Measurements from ENCODE around the gene TTC28. TPM values are rescaled to one million over a fixed set of nuclear protein-coding genes. Genes with fewer than 3 reads are reported as not detected.

TTC28 gene
- total RNA-seq, 1 donor from 2014 or later: 1.3 TPM

DNA sequence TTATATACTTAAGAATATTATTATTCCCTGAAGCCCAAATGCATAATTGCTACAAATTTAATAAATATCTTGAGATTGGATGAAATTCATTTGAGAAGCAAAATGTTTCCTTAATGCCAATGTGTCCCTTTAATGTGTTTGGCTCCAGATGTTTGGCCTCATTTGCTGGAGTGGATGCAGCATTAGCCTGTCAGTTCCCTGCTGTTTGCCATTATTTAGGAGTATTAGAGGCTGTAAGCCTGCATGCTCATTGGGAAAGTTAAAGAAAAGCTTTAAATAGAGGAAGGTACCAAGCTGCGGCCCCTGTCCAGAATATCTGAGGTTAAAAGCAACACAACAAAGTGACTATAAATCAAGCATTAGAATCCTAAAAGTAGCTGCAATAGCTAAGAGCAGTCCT is 705.8 kb downstream of the TTC28 start:
- Mint-ChIP-seq H3K4me3 (no peak overlapping the region), H3K27ac (no peak overlapping the region), H3K4me1 (peaks cover 2% of the 10 kb centered on the region), H3K27me3 (no peaks in the 10 kb centered on the region), H3K36me3 (ENCODE audit: low read depth) (peaks cover 2% of the 10 kb centered on the region), H3K9me3 (no peaks in the 10 kb centered on the region)
- intact Hi-C loops (cut with micrococcal nuclease): no loop called here
- DNase-seq: peak; percentile 15

DNA sequence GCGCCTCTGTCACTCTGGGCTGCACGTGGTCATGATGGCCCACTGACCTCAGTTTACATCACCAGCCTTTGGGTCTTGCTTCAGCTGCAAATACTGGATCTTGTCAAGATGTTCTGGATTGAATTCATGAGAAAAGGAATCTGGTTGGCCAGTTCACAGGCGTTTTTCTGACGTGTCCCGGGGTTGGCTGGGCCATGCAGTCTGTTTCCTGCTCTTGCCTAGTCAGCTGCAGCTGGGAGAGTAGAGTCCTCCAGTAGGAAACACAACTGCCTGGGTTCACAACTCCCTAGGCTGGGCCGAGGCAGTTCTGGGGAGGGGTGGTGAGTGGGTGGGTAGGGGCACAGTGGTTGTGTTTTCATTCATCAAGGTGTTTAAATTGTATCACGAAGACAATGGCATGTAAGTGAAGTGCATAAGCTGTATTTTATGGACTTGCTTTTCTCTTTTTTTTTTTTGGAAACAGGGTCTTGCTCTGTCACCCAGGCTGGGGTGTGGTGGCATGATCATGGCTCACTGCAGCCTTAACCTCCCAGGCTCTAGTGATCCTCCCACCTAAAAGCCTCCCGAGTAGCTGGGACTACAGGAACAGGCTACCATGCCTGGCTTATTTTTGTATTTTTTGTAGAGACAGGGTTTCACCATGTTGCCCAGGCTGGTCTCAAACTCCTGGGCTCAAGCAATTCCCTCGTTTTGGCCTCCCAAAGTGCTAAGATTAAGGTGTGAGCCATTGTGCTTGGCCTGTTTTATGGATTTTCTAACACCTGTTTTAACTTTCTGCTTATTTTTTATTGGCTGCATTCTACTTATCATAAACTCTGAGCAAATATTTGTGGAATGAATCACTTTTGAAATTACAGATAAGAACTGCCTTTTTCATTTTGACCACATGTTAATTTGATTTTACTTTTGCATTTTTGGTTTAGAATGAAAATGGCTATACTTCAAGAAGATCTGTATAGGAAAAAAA is 706.6 kb downstream of the TTC28 start:
- Mint-ChIP-seq H3K36me3 (ENCODE audit: low read depth) (peaks cover 2% of the 10 kb centered on the region), H3K4me3 (no peak overlapping the region), H3K9me3 (no peaks in the 10 kb centered on the region), H3K4me1 (peaks cover 2% of the 10 kb centered on the region), H3K27ac (no peak overlapping the region), H3K27me3 (no peaks in the 10 kb centered on the region)
- DNase-seq: peak; percentile 27
- intact Hi-C loops (cut with micrococcal nuclease): no loop called here

DNA sequence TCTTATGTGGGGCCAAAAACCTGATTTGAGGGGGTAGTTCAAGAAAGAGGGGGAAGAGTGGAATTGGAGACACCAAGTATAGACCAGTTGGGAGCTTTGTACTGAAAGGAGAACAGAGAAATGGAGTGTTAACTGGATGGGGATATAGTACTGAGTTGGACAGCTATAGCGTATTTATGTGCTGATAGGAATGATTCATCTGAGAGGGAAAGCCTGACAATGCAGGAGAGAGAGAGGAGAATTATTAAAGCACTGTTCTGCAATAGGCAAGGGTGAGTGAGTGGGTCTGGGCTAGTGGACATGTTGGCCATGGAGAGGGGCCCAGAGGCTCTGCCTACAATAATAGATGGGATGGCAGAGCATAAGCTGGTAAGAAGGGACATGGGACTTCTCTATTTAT is 707.7 kb downstream of the TTC28 start:
- intact Hi-C loops (cut with micrococcal nuclease): no loop called here
- Mint-ChIP-seq H3K27me3 (no peaks in the 10 kb centered on the region), H3K27ac (no peak overlapping the region), H3K4me3 (no peak overlapping the region), H3K36me3 (ENCODE audit: low read depth) (peaks cover 2% of the 10 kb centered on the region), H3K4me1 (peaks cover 2% of the 10 kb centered on the region), H3K9me3 (no peaks in the 10 kb centered on the region)
- DNase-seq: peak; percentile 28

DNA sequence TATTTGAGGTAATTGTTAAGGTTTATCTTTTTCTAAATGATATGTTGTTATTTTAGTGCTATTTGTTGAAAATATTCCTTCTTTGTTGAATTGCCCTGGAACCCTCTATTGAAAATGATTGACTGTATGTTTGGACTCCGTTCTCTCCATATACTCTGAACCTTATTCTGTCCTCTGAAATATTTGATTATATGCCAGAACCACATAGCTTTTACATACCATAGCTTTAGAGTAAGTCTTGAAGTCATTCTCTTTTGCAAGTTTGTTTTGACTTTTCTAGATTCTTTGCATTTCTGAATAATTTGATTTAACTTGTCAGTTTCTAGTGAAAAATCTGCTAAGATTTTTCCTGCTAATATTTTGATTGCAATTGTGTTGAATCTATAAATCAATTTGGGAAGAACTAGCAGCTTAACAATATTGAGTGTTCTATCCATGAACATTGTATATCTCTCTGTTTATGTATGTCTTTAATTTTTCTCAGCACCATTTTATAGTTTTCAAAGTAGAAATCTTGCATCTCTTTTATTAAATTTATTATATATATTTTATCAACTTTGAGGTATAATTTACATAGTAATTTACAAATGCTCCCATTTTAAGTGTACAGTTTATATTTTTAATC is 708.9 kb downstream of the TTC28 start:
- DNase-seq: no peak
- intact Hi-C loops (cut with micrococcal nuclease): no loop called here
- Mint-ChIP-seq H3K4me3 (no peak overlapping the region), H3K36me3 (ENCODE audit: low read depth) (peaks cover 2% of the 10 kb centered on the region), H3K27ac (no peak overlapping the region), H3K9me3 (no peaks in the 10 kb centered on the region), H3K4me1 (peaks cover 2% of the 10 kb centered on the region), H3K27me3 (no peaks in the 10 kb centered on the region)

GRCh38 chr22:27966168-27967064 is 713.2 kb downstream of the TTC28 start:
- Mint-ChIP-seq H3K27ac (no peak overlapping the region), H3K27me3 (no peaks in the 10 kb centered on the region), H3K36me3 (ENCODE audit: low read depth) (peaks cover 2% of the 10 kb centered on the region), H3K4me1 (peaks cover 2% of the 10 kb centered on the region), H3K9me3 (no peaks in the 10 kb centered on the region), H3K4me3 (no peak overlapping the region)
- no peak for DNase-seq
- intact Hi-C loops (cut with micrococcal nuclease): no loop called here

- no peak overlapping the region for H3K27ac Mint-ChIP-seq
- no peaks in the 10 kb centered on the region for H3K9me3 Mint-ChIP-seq
- H3K27me3 Mint-ChIP-seq: no peaks in the 10 kb centered on the region
- H3K36me3 Mint-ChIP-seq (ENCODE audit: low read depth): no peaks in the 10 kb centered on the region
- no peak overlapping the region for H3K4me3 Mint-ChIP-seq
- H3K4me1 Mint-ChIP-seq: no peaks in the 10 kb centered on the region
- DNase-seq: no peak
- intact Hi-C loops (cut with micrococcal nuclease): no loop called here
These were observed 717.2 kb downstream of the TTC28 start for GRCh38 chr22:27962268-27963044.

GRCh38 chr22:27961680-27962079 is 718.0 kb downstream of the TTC28 start:
- intact Hi-C loops (cut with micrococcal nuclease): no loop called here
- Mint-ChIP-seq H3K4me1 (no peaks in the 10 kb centered on the region), H3K4me3 (no peak overlapping the region), H3K9me3 (no peaks in the 10 kb centered on the region), H3K27me3 (no peaks in the 10 kb centered on the region), H3K27ac (no peak overlapping the region), H3K36me3 (ENCODE audit: low read depth) (no peaks in the 10 kb centered on the region)
- DNase-seq: no peak

GRCh38 chr22:27961182-27961581 is 718.5 kb downstream of the TTC28 start:
- H3K27me3 Mint-ChIP-seq: no peaks in the 10 kb centered on the region
- DNase-seq: no peak
- intact Hi-C loops (cut with micrococcal nuclease): no loop called here
- no peak overlapping the region for H3K4me3 Mint-ChIP-seq
- no peak overlapping the region for H3K27ac Mint-ChIP-seq
- H3K36me3 Mint-ChIP-seq (ENCODE audit: low read depth): no peaks in the 10 kb centered on the region
- no peaks in the 10 kb centered on the region for H3K9me3 Mint-ChIP-seq
- H3K4me1 Mint-ChIP-seq: no peaks in the 10 kb centered on the region

GRCh38 chr22:27959335-27960090 is 720.1 kb downstream of the TTC28 start:
- Mint-ChIP-seq H3K4me3 (no peak overlapping the region), H3K9me3 (no peaks in the 10 kb centered on the region), H3K27me3 (no peaks in the 10 kb centered on the region), H3K27ac (no peak overlapping the region), H3K4me1 (no peaks in the 10 kb centered on the region), H3K36me3 (ENCODE audit: low read depth) (no peaks in the 10 kb centered on the region)
- DNase-seq: peak; percentile 0
- intact Hi-C loops (cut with micrococcal nuclease): no loop called here

DNA sequence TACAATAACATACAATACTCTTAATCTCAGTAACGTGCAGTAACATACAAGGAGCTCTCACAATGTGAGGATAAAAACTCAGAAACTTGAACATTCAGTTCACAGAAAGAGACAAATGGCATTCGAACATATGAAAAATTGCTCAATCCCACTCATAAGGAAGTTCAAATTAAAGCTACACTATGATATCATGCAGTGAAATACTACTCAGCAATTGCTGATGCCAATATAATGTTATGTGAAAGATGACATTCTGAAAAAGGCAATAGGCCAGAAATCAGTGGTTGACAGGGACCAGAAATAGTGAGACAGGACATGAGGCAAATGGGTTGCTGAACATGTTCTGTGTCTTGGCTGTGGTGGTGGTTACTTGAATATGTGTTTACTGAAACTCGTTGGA is 726.9 kb downstream of the TTC28 start:
- Mint-ChIP-seq H3K4me3 (no peak overlapping the region), H3K27me3 (no peaks in the 10 kb centered on the region), H3K9me3 (no peaks in the 10 kb centered on the region), H3K4me1 (no peaks in the 10 kb centered on the region), H3K36me3 (ENCODE audit: low read depth) (no peaks in the 10 kb centered on the region), H3K27ac (no peak overlapping the region)
- intact Hi-C loops (cut with micrococcal nuclease): no loop called here
- DNase-seq: no peak

DNA sequence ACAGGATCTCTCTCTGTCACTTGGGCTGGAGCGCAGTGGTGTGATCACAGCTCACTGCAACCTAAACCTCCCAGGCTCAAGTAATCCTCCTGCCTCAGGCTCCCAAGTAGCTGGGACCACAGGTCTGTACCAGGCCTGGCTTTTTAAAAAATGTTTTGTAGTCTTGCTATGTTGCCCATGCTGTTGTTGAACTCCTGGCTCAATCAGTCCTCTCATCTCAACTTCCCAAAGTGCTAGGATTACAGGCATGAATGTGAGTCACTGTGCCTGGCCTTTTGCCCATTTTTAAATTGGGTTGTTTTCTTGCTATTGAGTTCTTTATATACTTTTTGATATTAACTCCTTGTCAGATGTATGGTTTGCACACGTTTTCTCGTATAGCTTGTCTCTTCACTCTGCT is 727.5 kb downstream of the TTC28 start:
- no peak overlapping the region for H3K4me3 Mint-ChIP-seq
- H3K27ac Mint-ChIP-seq: no peak overlapping the region
- H3K27me3 Mint-ChIP-seq: no peaks in the 10 kb centered on the region
- DNase-seq: no peak
- intact Hi-C loops (cut with micrococcal nuclease): no loop called here
- H3K36me3 Mint-ChIP-seq (ENCODE audit: low read depth): no peaks in the 10 kb centered on the region
- H3K9me3 Mint-ChIP-seq: no peaks in the 10 kb centered on the region
- H3K4me1 Mint-ChIP-seq: no peaks in the 10 kb centered on the region

- intact Hi-C loops (cut with micrococcal nuclease): no loop called here
These were observed 730.2 kb downstream of the TTC28 start for GRCh38 chr22:27949421-27949820.

GRCh38 chr22:27948569-27948968 is 731.1 kb downstream of the TTC28 start:
- Mint-ChIP-seq H3K27me3 (no peaks in the 10 kb centered on the region), H3K36me3 (ENCODE audit: low read depth) (no peaks in the 10 kb centered on the region), H3K9me3 (no peaks in the 10 kb centered on the region), H3K4me1 (peaks cover 2% of the 10 kb centered on the region), H3K4me3 (no peak overlapping the region), H3K27ac (no peak overlapping the region)
- DNase-seq: no peak
- intact Hi-C loops (cut with micrococcal nuclease): no loop called here

More at GRCh38 chr22:27949421-27949820, 730.2 kb downstream of the TTC28 start:
- DNase-seq: no peak
- no peaks in the 10 kb centered on the region for H3K27me3 Mint-ChIP-seq
- peaks cover 2% of the 10 kb centered on the region for H3K4me1 Mint-ChIP-seq
- no peak overlapping the region for H3K27ac Mint-ChIP-seq
- no peak overlapping the region for H3K4me3 Mint-ChIP-seq
- H3K9me3 Mint-ChIP-seq: no peaks in the 10 kb centered on the region
- no peaks in the 10 kb centered on the region for H3K36me3 Mint-ChIP-seq (ENCODE audit: low read depth)
